Activated CD8-positive, alpha-beta memory T cell treated with anti-CD3 and anti-CD28 coated beads for 4 hours (primary cell): ENCODE results near the gene FRMD8.

Experiments used
- DNase-seq, 2 donors: peaks; one replicate each; pipeline ENCODE4 v3.0.0-alpha.2; 2020; ENCODE audit warnings: low read depth in 2 of 2

The FRMD8 gene

GRCh38 chr11:65386307-65387140 lies at the start of gene FRMD8:
FRMD8 (plus strand) TSS chr11:65386637; CDS start chr11:65387037, 400 bp downstream.
- DNase-seq: peak; percentile 76 to 79

DNA sequence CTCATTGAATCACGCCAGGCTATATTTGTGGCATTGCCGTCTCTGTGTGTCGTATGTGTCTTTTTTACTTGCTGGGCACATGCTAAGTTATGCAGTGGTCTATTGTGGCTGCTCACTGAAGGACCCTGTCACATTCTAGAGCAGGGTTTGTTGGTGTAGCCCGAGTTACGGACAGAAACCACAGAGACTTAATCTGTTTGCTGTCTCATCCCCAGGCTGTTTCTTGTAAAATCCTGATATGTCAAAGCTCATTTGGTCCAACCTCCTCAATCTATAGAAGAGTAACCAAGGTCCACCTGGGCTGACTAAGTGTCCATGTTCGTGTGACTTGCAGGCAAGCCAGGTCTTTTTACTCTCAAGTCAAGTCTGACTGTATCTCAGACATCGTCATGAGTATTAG lies 47.8 kb upstream of the FRMD8 start:
- no peak for DNase-seq

GRCh38 chr11:65340226-65340625 lies 46.2 kb upstream of the FRMD8 start:
- DNase-seq: no peak

DNA sequence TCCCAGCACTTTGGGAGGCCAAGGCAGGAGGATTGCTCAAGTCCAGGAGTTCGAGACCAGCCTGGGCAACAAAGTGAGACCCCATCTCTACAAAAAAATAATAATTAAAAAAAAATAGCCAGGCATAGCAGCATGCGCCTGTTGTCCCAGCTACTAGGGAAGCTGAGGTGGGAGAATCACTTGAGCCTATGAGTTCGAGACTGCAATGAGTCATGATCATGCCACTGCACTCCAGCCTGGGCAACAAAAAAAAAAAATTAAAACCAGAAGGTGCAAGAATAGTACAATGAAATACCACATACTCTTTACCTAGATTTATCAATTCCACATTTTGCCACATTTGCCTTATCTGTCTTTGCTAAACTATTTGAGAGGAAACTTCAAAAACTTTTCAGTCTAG lies 44.6 kb upstream of the FRMD8 start:
- no peak for DNase-seq

- no peak for DNase-seq
Measured at GRCh38 chr11:65351511-65351910, 34.9 kb upstream of the FRMD8 start.

DNA sequence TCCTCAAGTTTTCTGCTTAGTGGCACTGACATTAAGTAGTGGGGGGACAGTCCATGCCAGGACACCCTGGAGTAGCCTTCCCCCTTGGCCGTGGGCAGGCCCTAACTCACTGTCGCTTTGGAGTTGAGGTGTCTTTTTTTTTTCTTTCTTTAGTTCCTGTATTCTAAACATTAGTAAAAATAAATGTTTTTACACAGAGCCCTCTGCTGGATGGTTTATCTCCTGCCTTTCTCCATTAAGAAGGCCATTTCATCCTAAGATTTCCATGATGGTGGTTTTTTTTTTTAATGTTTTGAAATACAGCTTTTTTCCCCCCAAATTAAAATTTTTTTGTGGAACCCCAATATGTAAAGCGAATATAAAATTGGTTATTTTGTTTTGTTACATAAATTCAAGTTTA lies 33.7 kb upstream of the FRMD8 start:
- DNase-seq: no peak

GRCh38 chr11:65353376-65353775 lies 33.1 kb upstream of the FRMD8 start:
- DNase-seq: no peak

GRCh38 chr11:65353900-65354264 lies 32.6 kb upstream of the FRMD8 start:
- DNase-seq: no peak

GRCh38 chr11:65354265-65355012 lies 32.0 kb upstream of the FRMD8 start, which contains the start of gene TIGD3:
TIGD3 (plus strand) TSS chr11:65354751; CDS start chr11:65355809, 1,058 bp downstream.
- peak; percentile 94 to 95 for DNase-seq

GRCh38 chr11:65355013-65355775 lies 31.2 kb upstream of the FRMD8 start:
- peak in 1 of 2 donors; percentile 40 for DNase-seq

DNA sequence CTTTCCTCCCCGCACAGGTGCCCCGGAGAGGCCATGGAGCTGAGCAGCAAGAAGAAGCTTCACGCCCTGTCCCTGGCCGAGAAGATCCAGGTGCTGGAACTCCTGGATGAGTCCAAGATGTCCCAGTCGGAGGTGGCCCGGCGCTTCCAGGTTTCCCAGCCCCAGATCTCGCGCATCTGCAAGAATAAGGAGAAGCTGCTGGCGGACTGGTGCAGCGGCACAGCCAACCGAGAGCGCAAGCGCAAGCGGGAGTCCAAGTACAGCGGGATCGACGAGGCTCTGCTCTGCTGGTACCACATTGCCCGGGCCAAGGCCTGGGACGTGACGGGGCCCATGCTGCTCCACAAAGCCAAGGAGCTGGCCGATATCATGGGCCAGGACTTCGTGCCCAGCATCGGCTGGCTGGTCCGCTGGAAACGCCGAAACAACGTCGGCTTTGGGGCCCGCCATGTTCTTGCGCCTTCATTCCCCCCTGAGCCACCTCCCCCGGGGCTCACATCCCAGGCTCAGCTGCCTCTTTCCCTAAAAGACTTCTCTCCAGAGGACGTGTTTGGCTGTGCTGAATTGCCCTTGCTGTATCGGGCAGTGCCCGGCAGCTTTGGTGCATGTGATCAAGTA lies 30.6 kb upstream of the FRMD8 start:
- DNase-seq: no peak

DNA sequence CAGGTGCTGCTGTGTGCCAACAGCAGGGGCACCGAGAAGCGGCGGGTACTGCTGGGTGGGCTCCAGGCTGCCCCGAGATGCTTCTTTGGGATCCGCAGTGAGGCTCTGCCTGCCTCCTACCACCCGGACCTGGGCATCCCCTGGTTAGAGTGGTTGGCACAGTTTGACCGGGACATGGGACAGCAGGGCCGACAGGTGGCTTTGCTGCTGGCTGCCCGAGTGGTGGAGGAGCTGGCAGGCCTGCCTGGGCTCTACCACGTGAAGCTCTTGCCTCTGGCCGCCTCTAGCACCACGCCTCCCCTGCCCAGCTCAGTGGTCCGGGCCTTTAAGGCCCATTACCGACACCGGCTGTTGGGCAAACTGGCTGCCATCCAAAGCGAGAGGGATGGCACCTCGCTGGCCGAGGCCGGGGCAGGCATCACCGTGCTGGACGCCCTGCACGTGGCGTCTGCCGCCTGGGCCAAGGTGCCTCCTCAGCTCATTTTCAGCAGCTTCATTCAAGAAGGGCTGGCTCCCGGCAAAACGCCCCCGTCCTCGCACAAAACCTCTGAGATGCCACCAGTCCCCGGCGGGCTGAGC lies 30.0 kb upstream of the FRMD8 start:
- DNase-seq: no peak

DNA sequence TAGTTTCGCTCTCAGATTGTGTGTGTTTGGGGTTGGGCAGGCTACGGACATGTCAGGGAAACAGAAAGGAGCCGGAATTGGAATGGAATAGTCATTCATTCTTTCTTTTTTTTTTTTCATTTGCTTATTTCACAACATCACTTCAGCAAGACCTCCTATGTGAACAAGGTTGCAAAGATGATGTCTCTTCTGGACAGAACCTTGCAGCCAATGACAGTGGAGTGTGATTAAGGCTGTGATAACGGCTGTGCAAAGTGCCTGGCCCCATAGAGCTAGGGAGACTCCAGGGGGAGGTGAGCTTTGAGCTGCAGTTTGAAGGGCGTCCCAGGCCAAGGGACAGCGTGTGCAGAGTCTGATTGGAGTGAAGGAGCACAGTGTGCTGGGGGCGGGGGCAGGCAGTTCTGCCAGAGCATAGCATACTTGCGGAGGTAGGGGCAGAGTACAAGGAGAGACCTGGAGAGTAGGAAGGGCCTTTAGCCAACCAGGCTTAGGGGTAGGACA lies 28.5 kb upstream of the FRMD8 start:
- no peak for DNase-seq

DNA sequence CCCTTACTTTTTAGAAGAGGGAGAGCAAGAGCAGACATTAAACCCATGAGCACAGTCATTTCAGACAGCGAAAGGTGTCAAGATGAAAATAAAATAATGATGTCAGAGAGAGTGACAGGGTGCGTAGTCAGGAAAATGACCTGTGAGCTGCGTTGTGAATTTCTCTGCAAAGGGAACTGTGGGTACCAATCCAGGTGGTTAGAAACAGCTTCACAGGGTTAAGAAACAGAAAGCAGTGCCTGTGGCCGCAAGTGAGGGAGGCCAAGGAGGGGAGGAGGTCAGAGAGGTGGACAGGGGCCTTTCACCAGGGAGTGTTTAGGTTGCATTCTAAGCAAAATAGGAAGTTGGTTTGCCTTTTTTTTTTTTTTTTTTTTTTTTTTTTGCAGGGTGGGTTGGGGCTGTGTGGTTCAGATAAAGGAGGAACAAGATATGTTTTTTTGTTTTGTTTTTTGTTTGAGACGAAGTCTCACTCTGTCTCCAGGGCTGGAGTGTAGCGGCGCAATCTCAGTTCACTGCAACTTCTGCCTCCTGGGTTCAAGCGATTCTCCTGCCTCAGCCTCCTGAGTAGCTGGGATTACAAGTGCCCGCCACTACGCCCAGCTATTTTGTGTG lies 24.0 kb upstream of the FRMD8 start:
- no peak for DNase-seq

DNA sequence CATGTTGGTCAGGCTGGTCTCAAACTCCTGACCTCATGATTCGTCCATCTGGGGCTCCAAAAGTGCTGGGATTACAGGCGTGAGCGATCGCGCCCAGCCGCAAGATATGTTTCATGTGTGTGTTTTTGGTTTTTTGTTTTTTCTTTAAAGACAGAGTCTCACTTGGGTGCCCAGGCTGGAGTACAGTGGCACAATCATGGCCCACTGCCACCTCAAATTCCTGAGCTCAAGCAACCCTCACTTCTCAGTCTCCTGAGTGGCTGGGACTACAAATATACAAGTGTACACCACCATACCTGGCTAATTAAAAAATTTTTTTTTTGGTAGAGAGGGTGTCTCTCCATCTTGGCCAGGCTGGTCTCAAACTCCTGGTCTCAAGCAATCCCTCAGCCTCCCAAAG lies 23.5 kb upstream of the FRMD8 start:
- no peak for DNase-seq

DNA sequence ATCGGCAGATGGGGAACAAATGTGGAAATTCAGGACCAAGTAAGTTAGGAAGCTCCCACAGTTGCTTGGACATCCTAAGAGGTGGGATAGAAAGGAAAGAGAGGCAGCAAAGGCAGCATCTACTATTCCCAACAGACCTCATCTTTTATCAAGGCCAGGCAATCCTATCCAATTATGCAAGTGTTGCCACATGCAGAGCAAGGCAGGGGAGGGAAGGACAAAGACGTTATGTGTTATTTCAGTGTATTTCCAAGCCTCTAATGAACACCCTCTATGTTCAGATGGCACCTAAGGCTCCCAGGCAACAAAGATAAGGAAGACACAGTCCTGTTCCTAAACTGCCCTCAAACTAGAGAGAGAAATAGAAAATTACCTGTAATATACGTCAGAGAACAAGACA lies 22.7 kb upstream of the FRMD8 start:
- no peak for DNase-seq

DNA sequence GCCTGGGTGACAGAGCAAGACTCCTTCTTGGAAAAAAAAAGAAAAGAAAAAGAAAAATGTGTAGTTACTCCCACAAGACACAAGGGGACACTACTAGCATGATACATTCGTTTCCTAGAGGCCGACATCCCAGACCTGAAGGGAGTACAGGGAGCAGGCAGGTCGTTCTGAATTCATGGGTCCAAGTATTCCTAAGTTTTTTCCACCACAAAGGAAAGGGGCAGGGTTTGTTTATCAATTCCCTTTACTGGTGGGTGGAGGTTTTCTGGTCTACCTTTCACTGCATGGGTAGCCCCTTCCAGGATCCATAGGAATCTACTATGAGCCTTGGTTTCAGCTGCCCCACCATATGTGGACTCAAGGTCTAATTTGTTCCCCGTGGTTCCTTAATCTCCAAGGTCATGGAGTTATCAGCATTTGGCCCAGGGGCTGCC lies 20.1 kb upstream of the FRMD8 start:
- DNase-seq: no peak

DNA sequence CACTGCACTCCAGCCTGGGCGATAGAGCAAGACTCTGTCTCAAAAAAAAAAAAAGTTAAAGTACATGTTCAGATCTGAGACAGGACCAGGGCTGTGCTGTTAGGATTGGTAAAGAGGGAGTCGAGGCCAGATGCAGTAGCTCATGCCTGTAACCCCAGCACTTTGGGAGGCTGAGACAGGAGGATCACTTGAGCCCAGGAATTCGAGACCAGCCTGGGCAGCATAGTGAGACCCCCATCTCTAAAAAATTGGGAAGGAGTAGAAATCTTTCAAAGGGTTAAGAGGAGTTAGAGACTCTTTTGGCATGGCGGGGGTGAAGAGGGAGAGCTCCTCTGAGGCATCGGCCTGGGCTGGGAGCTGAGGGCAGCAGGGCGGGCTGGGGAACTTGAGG lies 15.8 kb upstream of the FRMD8 start:
- DNase-seq: no peak

DNA sequence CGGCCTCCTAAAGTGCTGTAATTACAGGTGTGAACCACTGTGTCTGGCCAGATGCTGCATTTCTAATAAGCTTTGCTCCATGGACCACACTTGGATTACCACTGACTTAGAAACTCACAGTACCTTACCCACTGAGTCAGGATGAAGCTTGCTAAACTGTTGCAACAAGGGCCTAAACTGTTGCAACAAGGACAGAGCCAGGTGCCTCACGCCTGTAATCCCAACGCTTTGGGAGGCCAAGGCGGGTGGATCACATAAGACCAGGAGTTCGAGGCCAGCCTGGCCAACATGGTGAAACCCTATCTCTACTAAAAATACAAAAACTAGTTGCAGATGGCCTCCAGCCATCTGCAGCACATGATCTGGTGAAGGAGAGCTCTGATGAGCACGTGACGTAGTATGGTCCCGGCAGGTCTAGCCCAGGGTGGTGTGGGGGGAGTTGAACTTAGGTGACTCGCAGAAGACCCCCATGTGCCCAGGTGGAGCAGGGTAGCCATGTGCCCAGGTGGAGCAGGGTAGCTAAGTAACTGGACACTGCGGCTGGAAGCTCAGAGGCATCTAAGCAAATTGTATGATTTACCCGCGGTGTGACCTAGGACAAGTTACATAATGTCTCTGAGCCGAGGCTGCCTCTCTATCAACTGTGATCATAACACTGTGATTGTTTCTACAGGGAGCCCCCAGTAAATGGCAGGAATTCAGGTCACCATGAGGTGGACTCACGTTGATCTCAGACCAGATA lies 12.4 kb upstream of the FRMD8 start:
- DNase-seq: no peak

GRCh38 chr11:65375012-65375411 lies 11.4 kb upstream of the FRMD8 start:
- DNase-seq: no peak
